Endothelial cell of umbilical vein (primary cell): ENCODE data around the gene GABRR2. TPM values are rescaled to one million over a fixed set of nuclear protein-coding genes. Genes with fewer than 3 reads are reported as not detected.

ENCODE experiments used
- BruUV-seq: library from RNA; stranded (reverse); fragments of 400-500 nt; replicated peaks from 2 replicates; lab custom pipeline; 2021; lab: Mats Ljungman, UMichigan
- CTCF ChIA-PET: fragments of 300-600, 350-600 bp; sonication (Branson Sonifier 250); formaldehyde crosslinking; loops from one replicate; lab custom pipeline; 2021; ENCODE audit warnings: antibody characterized with exemption, inconsistent platforms; lab: Charles Lee
- POLR2A ChIA-PET: fragments of 300-600, 350-600 bp; sonication (Branson Sonifier 250); formaldehyde crosslinking; loops from one replicate; lab custom pipeline; 2021; ENCODE audit warnings: antibody characterized with exemption, inconsistent platforms; lab: Charles Lee
- DNase-seq: peaks from one replicate; pipeline ENCODE4 v3.0.0-alpha.2; 2011; ENCODE audit warnings: low read depth, low spot score
- FAIRE-seq: peaks from 2 replicates; lab custom pipeline; 2011; peaks lifted over from hg19 to GRCh38; lab: Jason Lieb, UNC
- H2AFZ ChIP-seq: 2 replicates; pipeline ENCODE4 v1.6.0; 2012; ENCODE audit warnings: low read depth, low read length, control low read depth, inconsistent platforms
- H3K27ac ChIP-seq: 2 replicates; pipeline ENCODE4 v1.5.1; 2011; ENCODE audit warnings: low read depth, mild to moderate bottlenecking, control low read depth, low read length, moderate library complexity; ENCODE audit not compliant: insufficient read depth
- H3K27me3 ChIP-seq, 2 experiments: 2 replicates each; pipeline versions ENCODE4 v1.6.0 to v1.6.1; 2011; ENCODE audit warnings: low read length in 2 of 2, mixed read lengths in 1 of 2; ENCODE audit not compliant: control insufficient read depth in 2 of 2, insufficient read depth in 2 of 2
- H3K36me3 ChIP-seq, 2 experiments: 2 replicates in 1 of 2; 3 replicates in 1 of 2; pipeline ENCODE4 v1.5.1; 2011; ENCODE audit warnings: low read length in 2 of 2, mild to moderate bottlenecking in 1 of 2, moderate library complexity in 1 of 2; ENCODE audit not compliant: control insufficient read depth in 2 of 2, insufficient read depth in 2 of 2; ENCODE audit errors: extremely low read depth in 1 of 2
- H3K4me1 ChIP-seq: 3 replicates; pipeline ENCODE4 v1.5.1; 2011; ENCODE audit warnings: mild to moderate bottlenecking, low read length; ENCODE audit not compliant: control insufficient read depth, insufficient read depth; ENCODE audit errors: extremely low read depth
- H3K4me2 ChIP-seq: 2 replicates; pipeline ENCODE4 v1.6.1; 2011; ENCODE audit warnings: low read length, control low read depth, mixed read lengths; ENCODE audit not compliant: insufficient read depth
- H3K4me3 ChIP-seq, 3 experiments: fragments of 200-600 bp in 1 of 3; sonication (generic), shearing (Covaris generic) in 1 of 3; replicated peaks in 1 of 3; 2 replicates each; pipeline ENCODE4 v1.5.1; 2011 to 2016; ENCODE audit warnings: control low read depth in 3 of 3, low read length in 3 of 3, mild to moderate bottlenecking in 2 of 3, inconsistent platforms in 1 of 3, low read depth in 1 of 3, moderate library complexity in 1 of 3; ENCODE audit not compliant: insufficient read depth in 1 of 3
- H3K79me2 ChIP-seq: 2 replicates; pipeline ENCODE4 v1.6.0; 2012; ENCODE audit warnings: low read length, inconsistent platforms; ENCODE audit not compliant: control insufficient read depth, insufficient read depth
- H3K9ac ChIP-seq: replicated peaks from 2 replicates; pipeline ENCODE3; 2011; ENCODE audit warnings: low read length, control low read depth; ENCODE audit not compliant: insufficient read depth; ENCODE audit errors: extremely low read depth
- H3K9me1 ChIP-seq: replicated peaks from 3 replicates; pipeline ENCODE4 v1.6.0; 2011; ENCODE audit warnings: mild to moderate bottlenecking, low read length; ENCODE audit not compliant: control insufficient read depth, insufficient read depth; ENCODE audit errors: extremely low read depth
- H3K9me3 ChIP-seq: replicated peaks from 2 replicates; pipeline ENCODE4 v1.5.1; 2012; ENCODE audit warnings: low read length, inconsistent platforms; ENCODE audit not compliant: control insufficient read depth, insufficient read depth
- H4K20me1 ChIP-seq: replicated peaks from 2 replicates; pipeline ENCODE3; 2011; ENCODE audit warnings: mild to moderate bottlenecking, low read length; ENCODE audit not compliant: control insufficient read depth, insufficient read depth; ENCODE audit errors: extremely low read depth
- EZH2 ChIP-seq: IDR thresholded peaks from 2 replicates; pipeline ENCODE4 v1.6.1; 2012; ENCODE audit warnings: borderline replicate concordance, low read depth, mild to moderate bottlenecking, moderate library complexity, low read length, inconsistent platforms; ENCODE audit not compliant: severe bottlenecking
- FOS ChIP-seq: IDR thresholded peaks from 2 replicates; pipeline ENCODE4 v1.6.1; 2011; ENCODE audit warnings: mild to moderate bottlenecking, low read length, moderate library complexity, borderline replicate concordance; ENCODE audit not compliant: insufficient read depth
- GATA2 ChIP-seq: IDR thresholded peaks from 2 replicates; pipeline ENCODE4 v1.7.0; 2011; ENCODE audit warnings: low read depth, mild to moderate bottlenecking, moderate library complexity, mixed read lengths, low read length; ENCODE audit not compliant: insufficient read length, insufficient read depth
- JUN ChIP-seq: IDR thresholded peaks from 2 replicates; pipeline ENCODE4 v1.6.1; 2011; ENCODE audit warnings: borderline replicate concordance, low read depth; ENCODE audit not compliant: insufficient read length, insufficient read depth
- MYC ChIP-seq: IDR thresholded peaks from one replicate; pipeline ENCODE4 v1.6.1; 2011; ENCODE audit warnings: mild to moderate bottlenecking, low read depth, low read length
- POLR2A ChIP-seq: IDR thresholded peaks from 2 replicates; pipeline ENCODE4 v1.6.1; 2012; ENCODE audit warnings: low read depth, mild to moderate bottlenecking, control low read depth, low read length
- POLR2AphosphoS5 ChIP-seq: IDR thresholded peaks from 2 replicates; pipeline ENCODE4 v1.6.1; 2012; ENCODE audit warnings: low read depth, mild to moderate bottlenecking, control low read depth, low read length, moderate library complexity; ENCODE audit not compliant: insufficient read depth
- dilution Hi-C: fragments of 300-500 bp; cut with MboI; formaldehyde crosslinking; loops from one replicate; pipeline ENCODE4 v1.15.0; 2019; ENCODE audit warnings: low sequenced_read_pairs; ENCODE audit not compliant: extremely low pct_ligation_motif_present
- intact Hi-C: fragments of 100-400 bp; cut with micrococcal nuclease; formaldehyde crosslinking; loops from one replicate; pipeline ENCODE4 v1.10.0; 2022
- polyA plus RNA-seq, 4 experiments: library from polyadenylated mRNA; depleted of rRNA in 3 of 4; stranded (reverse) in 3 of 4; unstranded in 1 of 4; fragments of >200 nt; gene quantifications; 2 replicates each; pipeline versions ENCODE4 v1.2.1 to v1.2.3, GENCODE V29; 2011 to 2012; ENCODE audit warnings: missing spikeins in 1 of 4
- total RNA-seq: library from RNA; stranded (reverse); gene quantifications from 2 replicates; pipeline ENCODE4 v1.2.3, GENCODE V29; 2021
- TF ChIP-seq, protein P1 (sequence below): IDR thresholded peaks from 2 replicates; pipeline ENCODE4 v1.6.1; 2011; ENCODE audit not compliant: insufficient read depth, insufficient read length
- TF ChIP-seq, protein P2 (sequence below), 2 donors: IDR thresholded peaks; 1 replicate in 1 of 2; 2 replicates in 1 of 2; pipeline ENCODE4 v1.5.1; 2011; ENCODE audit warnings: low read length in 2 of 2, mild to moderate bottlenecking in 2 of 2, moderate library complexity in 2 of 2, control low read depth in 1 of 2, inconsistent platforms in 1 of 2, low read depth in 1 of 2; ENCODE audit not compliant: insufficient read depth in 1 of 2; ENCODE audit errors: extremely low read depth in 1 of 2

The GABRR2 gene
- total and polyA plus RNA-seq, 2 donors (not counting 3 experiments of a cell fraction or from before 2014, with no cell fraction given), result 1.4 to 3.6 TPM

DNA sequence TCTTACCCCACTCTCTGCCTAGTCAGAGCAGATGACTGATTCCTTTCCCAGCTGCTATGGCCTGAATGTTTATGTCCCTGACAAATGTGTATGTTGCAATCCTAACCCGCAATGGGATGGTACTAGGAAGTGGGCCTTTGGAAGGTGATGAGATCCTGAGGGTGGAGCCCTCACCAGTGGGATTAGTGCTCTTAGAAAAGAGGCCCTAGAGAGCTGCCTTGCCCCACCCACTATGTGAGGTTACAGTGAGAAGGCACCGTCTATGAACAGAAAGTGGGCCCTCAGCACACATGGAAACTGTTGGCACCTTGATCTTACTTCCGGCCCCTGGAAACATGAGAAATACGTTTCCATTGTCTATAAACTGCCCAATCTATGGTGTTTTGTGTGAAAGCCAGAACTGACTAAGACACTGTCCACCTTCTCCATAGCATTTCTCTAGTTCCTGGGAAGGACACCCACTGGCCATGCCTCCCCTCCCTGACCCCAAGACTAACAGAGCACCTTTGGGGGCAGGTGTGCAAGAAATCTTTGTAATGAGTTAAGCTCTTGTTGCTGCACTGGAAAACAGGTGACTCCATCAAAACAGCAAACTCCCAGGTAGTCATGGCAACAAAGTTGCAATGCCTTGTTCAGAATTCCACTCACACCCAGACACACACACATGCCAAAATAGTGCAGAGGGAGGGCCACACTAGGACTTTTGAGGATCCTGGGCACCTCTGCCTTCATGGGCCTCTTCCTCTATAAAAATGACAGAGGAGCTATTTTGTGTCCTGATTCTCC is 16.2 kb downstream of the GABRR2 start:
- Histone ChIP-seq H3K4me3 (no peak overlapping the region), H2AFZ (no peak overlapping the region), H3K36me3 (no peaks in the 10 kb centered on the region), H3K79me2 (no peaks in the 10 kb centered on the region), H3K4me2 (peak overlapping the region; percentile 5), H4K20me1 (no peaks in the 10 kb centered on the region), H3K9me1 (no peaks in the 10 kb centered on the region), H3K9ac (peak overlapping the region; percentile 42), H3K9me3 (no peaks in the 10 kb centered on the region), H3K27ac (peak overlapping the region; percentile 84), H3K27me3 (no peaks in the 10 kb centered on the region), H3K4me1 (peaks cover 28% of the 10 kb centered on the region)
- ChIA-PET POLR2A (interaction anchor here (1.2 to 1.4 kb wide), 2 partner anchors 13 to 218 kb away, joined by 5 to 8 read pairs; partner anchors contain the start of gene PNRC1), CTCF (interaction anchor here (0.8 to 3.7 kb wide), 15 partner anchors 8 to 335 kb away, joined by 3 to 47 read pairs (median 5); partner anchors contain the start of gene RNGTT)
- intact Hi-C loops (loop anchor here (1.0 to 5.0 kb wide), 9 partner anchors 13 to 985 kb away; partner anchors contain the start of genes LYRM2, PM20D2 and PNRC1), dilution Hi-C loops (no loop called here)
- peak; percentile 26 for DNase-seq
- no peak for FAIRE-seq
- BruUV-seq, result TSS peak; percentile 85
- no peak for TF ChIP-seq MYC
- TF ChIP-seq FOS, result no peak
- no peak for TF ChIP-seq EZH2
- TF ChIP-seq POLR2AphosphoS5, result no peak
- no peak for TF ChIP-seq JUN
- no peak for TF ChIP-seq GATA2
- TF ChIP-seq, protein P1, sequence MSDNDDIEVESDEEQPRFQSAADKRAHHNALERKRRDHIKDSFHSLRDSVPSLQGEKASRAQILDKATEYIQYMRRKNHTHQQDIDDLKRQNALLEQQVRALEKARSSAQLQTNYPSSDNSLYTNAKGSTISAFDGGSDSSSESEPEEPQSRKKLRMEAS, result no peak
- no peak for TF ChIP-seq POLR2A
- TF ChIP-seq, protein P2, sequence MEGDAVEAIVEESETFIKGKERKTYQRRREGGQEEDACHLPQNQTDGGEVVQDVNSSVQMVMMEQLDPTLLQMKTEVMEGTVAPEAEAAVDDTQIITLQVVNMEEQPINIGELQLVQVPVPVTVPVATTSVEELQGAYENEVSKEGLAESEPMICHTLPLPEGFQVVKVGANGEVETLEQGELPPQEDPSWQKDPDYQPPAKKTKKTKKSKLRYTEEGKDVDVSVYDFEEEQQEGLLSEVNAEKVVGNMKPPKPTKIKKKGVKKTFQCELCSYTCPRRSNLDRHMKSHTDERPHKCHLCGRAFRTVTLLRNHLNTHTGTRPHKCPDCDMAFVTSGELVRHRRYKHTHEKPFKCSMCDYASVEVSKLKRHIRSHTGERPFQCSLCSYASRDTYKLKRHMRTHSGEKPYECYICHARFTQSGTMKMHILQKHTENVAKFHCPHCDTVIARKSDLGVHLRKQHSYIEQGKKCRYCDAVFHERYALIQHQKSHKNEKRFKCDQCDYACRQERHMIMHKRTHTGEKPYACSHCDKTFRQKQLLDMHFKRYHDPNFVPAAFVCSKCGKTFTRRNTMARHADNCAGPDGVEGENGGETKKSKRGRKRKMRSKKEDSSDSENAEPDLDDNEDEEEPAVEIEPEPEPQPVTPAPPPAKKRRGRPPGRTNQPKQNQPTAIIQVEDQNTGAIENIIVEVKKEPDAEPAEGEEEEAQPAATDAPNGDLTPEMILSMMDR (IDR thresholded peaks at IDR 0.05; ENCODE audit: extremely low read depth in 1 of 2, insufficient read depth in 1 of 2, low read depth in 1 of 2, low read length in 2 of 2), result no peak
